Non-pigmented ciliary epithelial cell (primary cell): ENCODE measurements around the gene ZNF205.

Source experiments
- DNase-seq: peaks from one replicate; pipeline ENCODE4 v3.0.0-alpha.2; 2010; ENCODE audit warnings: low read depth

ZNF205 gene

DNA sequence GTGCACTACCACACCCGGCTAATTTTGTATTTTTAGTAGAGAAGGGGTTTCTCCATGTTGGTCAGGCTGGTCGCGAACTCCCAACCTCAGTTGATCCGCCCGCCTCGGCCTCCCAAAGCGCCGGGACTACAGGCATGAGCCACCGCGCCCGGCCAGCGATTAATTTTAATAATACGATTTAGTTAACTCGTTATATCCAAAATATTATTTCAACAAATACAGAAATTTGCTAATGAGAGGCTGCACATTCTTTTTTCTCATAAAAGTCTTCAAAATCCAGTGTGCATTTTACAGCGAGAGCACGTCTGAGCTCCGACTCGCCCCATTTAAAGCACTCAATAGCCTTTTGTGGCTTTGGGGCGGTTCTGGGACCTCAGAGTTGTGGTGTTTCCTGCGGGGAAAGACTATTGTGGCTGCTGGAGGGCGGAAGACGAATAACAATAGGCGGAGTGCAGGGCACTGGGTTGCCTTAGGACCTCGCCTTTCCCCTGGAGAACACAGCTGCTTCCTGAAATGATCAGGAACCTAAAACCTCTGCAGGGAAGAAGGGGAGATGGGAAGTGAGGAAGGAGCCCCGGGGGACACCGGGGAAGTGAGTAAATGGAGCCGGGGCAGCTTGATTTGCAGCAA, 10.4 kb upstream of the ZNF205 start:
- DNase-seq: no peak

DNA sequence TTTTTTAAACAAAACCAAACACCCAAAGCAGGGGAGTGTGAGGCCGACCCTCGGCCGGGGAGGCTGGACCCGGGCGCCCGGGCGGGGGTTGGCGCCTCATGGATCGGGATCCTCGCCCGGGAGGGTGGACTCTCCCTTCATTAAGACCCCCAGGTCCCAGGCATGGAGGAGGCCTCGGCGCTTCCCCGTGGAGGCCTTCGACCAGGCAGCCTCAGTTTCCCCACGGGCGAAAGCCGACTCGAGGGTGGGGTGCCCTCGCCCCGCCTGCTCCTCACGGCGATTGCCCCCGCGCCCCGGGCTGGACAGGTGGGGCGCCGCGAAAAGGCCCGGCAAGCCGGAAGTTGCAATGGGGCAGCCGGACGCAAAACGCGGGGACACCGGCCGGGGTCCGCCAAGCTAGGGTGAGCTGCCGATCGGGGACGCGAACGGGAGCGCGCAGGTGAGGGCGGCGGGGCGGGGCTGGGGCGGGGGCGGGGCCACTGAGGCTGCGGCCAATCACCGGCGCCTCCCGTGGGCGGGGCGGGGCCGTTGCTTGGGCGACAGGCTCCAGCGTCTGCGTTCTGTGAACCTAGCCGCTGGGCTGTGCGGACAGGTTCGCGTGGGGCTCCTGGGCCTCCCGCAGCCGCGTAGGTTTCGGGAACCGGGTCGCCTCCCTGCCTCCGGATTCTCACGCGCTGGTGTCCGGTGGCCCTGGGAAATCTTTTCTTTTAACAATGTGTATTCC, 6.0 kb upstream of the ZNF205 start:
- DNase-seq: no peak

DNA sequence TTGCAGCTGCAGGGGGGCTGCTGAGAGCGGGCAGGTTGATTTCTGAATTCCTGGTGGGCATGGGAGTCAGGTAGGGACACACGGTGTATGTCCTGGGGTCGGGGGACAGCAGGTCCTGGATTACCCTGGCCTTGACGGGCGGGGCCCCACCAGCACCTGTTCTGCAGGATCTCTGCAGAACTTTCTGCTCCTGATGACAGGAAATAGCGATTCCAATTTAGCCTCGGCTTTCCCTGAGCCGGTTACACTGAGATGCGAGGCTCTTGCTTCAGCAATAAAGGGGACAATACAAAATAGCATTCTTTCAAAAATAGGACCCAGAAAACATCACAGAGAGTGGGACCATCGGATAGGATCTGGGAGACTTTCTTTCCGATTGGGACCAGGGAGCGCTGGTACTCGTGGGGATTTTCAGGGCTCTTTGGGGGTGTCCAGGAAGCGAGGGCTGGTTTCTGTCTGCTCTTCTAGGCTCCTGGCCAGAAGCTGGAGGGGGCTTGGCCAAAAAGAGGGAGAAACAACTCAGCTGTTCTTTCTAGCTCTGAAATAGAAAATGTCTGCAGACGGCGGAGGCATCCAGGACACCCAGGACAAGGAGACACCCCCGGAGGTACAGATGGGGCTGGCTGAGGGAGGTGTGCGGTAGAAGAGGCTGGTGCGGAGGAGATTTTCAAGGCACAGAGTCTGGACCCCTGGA, 642 bp downstream of the ZNF205 start:
- no peak for DNase-seq

DNA sequence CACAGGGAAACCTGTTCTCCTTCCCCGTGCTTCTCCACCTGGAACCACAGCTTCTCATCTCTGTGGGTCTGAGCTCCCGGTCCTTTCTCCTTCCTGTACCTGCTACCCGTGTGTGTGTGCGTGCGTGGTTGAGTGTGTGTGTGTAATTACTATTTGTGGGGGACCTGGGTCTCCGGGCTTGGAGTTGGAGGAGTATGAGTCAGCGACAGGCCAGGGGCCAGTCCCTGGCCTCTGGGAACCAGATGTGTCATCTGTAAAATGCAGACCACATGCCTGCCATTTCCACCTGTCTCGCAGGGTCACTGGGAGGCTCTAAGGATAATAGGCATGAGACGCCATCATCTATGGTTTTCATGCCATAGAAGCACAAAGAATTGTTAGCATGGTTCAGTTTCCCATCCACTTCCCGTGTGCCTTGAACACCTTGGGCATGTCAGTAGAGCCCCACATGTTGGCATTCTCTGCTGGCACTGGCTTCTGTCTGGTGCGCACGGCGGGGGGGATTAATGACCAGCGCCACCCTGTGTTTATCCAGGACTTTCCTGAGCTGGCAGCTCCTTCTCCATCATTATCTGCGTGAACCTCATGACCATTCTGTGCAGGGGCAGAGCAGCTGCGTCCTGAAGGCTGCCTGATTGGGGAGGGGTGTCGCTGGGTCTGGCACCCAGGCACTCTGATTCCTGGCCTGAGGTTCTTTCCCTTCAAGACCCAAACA, 1.5 kb downstream of the ZNF205 start:
- DNase-seq: no peak

DNA sequence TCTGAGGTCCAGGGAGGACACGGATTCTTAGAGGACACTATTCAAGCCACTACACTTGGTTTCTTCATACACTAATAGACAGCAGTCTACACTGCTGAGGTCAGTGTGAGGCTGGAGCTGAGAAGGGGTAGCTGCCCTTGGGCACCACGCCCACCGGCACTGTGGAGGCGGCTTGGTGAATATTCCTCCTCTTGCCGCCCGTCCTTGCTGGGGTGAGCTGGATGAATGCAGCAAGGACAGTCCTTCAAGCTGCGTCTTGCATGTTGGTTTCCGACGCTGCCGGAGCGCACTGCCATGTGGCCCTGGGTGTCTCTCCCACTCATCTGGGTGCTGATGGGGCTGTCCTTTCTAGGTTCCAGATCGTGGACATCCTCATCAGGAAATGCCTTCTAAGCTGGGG, 2.6 kb downstream of the ZNF205 start:
- DNase-seq: no peak

DNA sequence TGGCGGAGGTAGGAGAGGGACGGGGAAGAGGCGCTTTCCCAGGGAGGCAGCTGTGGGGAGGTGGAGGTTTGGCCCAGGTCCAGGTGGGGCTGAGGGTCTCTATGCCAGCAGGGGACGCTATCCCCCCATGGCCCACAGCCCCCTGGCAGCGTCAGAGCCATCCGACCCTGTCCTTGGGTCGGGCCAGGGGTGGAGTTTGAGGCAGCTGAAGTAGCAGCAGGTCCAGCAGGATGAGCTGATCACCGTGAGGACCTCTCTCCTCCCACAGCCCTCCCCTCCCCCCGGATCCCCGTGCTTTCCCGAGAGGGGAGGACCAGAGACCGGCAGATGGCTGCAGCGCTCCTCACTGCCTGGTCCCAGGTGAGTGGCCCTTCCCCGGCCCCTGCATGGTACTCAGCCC, 3.2 kb downstream of the ZNF205 start:
- no peak for DNase-seq

DNA sequence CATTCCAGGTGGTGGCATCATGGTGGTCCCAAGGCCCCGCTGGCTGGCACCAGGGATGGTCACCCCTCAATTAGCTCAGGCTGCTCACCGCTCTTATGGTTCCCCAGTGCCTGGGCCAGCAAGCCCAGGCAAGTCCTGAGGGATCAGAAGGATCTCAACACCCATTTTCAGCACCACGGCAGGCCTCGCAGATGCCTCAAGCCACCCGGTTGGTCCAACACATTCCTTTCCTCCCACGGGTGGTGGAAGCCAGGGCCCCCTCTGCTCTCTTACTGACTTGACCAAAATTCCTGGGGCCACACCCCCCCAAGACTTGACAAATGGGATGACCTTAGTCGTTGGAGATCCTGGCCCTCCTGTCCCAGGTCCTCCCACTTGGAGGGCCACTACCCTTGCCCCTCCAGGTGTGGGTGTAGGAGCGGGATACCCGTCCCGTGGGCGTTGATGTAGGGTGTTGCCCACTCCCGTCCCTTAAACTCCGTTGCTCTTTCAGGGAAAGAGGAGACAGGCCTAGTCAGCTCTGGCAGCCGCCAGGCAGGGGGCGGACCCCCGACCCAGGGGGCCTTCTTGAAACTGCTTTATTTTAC, 5.9 kb downstream of the ZNF205 start:
- DNase-seq: no peak

DNA sequence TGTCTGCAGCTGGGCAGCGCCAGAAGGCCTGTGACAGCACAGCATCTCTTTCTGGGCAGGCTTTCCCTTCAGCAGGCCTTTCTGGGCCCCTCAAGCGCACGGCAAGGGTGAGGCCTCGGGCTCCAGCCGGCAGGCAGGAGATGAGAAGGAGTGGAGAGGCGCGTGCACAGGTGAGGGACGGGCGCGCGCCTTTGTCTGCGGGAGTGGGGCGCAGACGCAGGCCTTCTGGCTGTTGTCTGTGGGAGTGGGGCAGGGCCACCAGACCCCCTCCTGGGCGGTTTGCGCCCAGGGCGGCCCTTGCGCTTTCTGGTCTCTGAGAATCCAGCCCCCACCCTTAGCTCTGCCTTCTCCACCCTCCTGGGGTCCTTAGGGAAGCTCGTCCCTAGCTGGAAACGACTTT, 6.5 kb downstream of the ZNF205 start:
- no peak for DNase-seq

DNA sequence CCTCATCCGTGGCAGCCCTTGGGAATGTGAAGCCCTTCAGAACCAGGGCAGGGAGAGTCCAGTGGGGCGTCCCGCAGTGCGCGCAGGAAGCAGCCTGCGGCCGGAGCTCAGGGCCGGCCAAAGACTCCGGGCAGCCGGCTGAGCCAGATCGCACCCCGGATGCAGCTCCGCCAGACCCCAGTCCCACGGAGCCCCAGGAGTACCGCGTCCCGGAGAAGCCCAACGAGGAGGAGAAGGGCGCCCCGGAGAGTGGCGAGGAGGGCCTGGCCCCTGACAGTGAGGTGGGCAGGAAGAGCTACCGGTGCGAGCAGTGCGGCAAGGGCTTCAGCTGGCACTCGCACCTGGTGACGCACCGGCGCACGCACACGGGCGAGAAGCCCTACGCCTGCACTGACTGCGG, 6.9 kb downstream of the ZNF205 start:
- no peak for DNase-seq

DNA sequence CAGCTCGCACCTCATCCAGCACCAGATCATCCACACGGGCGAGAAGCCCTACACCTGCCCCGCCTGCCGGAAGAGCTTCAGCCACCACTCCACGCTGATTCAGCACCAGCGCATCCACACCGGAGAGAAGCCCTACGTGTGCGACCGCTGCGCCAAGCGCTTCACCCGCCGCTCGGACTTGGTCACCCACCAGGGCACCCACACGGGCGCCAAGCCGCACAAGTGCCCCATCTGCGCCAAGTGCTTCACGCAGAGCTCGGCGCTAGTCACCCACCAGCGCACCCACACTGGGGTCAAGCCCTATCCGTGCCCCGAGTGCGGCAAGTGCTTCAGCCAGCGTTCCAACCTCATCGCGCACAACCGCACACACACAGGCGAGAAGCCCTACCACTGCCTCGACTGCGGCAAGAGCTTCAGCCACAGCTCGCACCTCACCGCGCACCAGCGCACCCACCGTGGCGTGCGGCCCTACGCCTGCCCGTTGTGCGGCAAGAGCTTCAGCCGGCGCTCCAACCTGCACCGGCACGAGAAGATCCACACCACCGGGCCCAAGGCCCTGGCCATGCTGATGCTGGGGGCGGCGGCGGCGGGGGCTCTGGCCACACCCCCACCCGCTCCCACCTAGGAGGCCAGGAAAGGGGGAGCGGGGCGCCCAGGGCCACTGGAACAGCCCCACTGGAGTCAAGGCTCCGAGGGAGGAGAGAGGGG, 7.5 kb downstream of the ZNF205 start:
- DNase-seq: no peak

DNA sequence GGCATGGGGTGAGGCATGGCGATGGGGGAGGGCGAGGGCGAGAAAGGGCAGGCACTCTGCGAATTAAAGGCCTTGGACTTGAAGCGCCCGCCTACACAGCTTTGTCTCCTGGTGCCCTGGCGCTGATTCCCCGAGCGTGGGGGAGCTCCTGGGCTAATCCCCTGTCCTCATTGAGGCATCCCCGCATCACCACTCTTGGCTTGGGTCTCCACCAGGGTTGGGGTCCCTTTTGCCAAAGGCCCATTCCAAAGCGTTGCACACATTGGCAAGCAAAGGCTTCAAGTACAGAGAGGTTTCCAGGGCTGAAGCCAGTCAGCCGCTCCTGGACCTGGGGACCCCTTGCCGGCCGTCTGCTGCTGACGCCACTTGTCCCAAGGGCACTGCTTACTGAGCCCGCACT, 8.0 kb downstream of the ZNF205 start:
- no peak for DNase-seq

DNA sequence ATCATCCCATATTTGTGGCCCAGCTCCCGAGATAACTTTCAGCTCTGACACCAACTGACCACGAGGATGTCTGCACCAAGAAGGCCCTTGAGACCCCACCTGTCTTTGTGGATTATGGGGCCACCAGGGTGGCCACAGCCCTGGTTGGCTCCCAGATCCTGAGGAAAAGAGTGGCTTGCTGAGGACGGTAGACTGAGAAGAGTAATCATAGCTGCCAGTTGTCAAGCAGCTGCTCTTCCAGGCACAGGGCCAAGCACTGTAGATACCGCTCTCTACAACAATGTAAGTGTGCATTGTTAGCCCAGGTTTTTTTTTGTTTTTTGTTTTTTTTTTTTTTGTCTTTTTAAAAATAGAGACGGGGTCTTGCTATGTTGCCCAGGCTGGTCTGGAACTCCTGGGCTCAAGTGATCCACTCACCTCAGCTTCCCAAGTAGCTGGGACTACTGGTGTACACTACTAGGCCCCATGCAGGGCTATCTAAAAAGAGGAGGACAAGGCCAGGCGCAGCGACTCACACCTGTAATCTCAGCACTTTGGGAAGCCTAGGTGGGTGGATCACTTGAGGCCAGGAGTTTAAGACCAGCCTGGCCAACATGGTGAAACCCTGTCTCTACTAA, 9.6 kb downstream of the ZNF205 start:
- DNase-seq: no peak

DNA sequence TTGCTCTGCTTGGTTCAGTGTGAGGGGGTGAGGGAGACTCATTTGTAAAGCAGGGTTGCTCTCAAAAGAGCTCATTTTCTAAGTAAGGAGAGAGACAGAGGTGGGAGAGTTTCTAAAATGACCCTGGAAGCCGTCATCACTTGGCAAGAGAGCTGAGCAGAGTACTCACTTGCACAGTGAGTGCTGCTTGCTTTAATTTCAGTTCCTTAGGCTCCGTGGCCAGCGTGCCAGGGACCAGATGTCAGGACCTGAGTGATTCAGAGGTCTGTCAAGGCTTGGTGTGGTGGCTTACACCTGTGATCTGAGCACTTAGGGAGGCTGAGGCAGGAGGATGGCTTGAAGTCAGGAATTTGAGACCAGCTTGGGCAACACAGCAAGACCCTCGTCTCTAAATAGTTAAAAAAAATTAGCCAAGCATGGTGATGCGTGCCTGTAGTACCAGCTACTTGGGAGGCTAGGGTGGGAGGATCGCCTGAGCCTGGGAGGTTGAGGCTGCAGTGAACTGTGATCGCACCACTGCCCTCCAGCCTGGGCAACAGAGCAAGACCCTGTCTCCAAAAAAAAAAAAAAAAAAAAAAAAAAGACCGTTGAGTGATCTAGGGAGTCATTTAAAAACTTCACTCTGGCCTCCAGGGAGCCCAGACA, 10.7 kb downstream of the ZNF205 start:
- no peak for DNase-seq

DNA sequence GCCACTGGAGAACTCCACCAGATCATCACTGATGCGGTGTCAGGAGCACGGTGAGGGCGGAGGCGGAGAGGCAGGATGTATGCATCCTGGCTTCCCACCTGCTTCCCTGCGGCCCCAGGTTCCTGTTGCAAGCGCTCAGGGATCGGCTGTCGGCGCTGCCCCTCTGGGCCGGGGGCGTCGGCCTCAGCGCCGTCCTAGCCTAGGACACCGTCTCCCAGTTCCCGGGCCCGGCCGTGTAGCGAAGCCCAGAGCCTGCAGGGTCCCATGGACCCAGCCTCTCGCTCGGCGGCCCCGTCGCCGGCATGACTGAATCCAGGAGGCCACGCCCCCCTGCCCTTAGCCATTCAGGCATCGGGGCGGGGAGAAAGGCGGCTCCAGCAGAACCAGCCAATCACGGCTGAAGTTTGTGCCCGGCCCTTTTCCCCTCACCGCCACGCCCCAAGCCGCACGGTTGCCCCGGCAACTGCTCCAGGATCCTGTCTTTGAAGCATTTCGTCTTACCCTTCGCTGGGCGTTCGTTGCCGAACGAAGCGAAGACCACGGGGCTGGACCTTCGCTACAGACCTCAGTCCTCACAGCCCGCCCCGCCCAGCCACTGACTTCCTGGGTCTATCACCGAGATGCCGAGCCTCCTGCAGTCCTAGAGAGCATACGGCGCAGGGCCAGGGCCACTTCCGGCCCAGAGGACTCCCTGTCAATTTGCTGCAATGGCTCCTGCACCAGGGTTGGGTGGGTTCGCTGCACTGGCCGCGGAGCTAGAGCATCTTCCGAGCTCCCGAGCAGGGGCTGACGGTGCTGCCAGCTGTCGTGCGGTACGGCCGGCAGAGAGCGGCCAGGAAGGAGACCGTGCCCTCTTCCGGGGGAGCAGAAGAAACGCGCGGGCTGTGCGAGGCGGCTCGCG, 11.8 kb downstream of the ZNF205 start:
- DNase-seq: peak; percentile 69

DNA sequence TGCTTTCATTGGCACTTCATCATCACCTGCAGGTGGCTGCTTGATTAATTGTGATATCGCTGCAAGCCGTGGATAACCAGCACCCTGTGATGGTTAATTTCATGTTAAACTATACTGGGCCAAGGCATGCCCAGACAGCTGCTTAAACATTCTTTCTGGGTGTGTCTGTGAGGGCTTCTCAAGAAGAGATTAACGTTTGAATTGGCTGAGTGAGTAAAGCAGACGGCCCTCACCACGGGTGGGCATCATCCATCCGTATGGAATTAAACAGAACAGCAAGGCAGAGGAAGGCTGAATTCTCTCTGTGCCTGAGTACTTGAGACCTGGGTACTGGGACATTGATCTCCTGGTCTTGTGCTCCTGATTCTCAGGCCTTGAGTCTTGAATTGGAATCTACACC, 15.4 kb downstream of the ZNF205 start:
- DNase-seq: no peak

DNA sequence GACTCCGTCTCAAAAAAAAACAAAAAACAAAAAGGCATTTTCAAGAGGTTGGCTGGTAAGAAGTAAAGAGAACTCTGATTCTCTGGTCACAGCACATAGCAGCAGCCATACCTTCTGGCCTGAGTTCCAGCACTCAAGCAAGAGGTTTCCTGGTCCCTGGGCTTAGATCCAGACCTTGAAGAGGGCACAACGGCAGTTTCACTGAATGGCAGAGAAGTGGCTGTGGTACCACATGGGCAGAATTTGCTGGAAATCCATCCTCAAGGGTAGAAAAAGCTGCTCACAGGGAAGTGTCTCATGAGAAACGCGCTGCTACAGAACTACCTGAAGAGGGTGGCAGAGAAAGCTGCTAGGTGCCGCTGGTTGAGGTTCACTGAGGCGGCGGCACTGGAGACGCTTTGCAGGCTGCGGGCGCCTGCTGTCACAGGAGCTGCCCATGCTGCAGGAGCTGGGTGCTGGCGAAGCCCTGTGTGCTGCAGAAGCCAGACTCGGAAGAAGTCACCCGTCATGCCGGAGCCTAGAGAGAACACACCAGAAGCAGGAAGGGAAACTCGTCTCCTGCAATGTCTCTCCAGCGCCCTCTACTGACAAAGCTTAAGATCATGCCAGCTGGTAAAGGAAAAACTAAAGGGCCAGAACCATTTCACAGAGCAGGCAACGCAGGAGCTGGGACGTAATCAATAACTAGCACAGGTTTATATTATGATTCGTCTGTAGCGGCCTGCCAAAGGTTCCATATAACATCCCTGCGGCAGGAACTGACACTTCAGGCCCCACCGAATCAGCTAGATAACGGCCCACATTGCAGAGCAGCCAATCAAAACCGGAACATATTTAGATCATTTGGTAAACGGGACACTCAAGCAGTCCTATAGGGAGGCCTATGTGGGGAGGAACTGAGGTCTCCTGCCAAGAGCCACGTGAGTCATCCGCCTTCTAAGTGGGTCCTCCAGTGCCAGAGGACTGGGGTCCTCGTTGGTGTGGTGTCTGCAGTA, 17.0 kb downstream of the ZNF205 start:
- DNase-seq: no peak

DNA sequence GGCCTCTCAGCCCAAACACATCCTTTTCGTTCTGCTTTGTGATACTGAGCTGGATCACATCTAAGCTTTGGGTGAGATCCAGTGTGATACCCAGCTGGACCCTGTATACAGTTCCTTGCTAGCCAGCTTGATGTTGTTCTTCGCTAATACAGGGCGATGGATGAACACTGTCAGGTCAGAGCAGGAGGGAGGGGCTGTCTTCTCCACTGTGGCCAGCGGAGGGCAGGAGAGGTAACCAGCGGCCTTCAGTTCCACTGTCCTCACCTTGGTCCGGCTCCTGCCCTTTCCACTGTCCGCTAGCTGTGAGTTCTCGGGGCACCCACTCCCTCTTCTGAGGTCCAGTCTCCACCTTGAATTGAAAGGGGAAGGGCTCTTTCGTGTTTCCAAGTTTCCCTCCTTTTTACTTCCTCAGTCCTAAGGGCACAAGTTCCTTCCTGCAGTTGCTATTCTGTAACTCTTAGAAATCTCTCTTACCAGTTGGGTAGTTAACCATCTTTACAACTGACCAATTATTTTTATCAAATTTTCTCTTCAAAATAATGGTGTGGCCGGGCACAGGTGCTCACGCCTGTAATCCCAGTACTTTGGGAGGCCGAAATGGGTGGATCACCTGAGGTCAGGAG, 19.5 kb downstream of the ZNF205 start:
- DNase-seq: no peak

DNA sequence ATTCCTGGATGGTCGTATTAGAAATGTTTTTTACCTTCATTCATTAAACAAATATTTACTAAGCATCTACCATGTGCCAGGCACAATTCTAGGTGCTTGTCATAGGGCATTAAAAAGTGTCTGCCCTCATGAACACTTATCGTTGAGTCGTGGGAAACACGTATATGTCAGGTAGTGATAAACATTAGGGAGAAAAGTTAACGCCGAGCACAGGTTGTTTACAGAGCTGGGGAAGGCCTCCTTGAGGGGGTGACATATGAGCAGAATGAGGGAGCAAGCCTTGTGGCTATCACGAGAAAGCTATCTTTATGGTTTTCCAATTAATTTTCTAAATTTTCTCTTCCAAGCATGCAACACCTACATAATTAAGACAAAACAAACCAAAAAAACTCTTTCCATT, 21.5 kb downstream of the ZNF205 start:
- DNase-seq: no peak
